SK-N-SH treated with all-trans-retinoic acid at 6 μM for 48 hours (cell line): ENCODE results near the gene KCTD3.
A peak's percentile ranks its signal among the peaks of the same experiment; 100 is the strongest.

Experiments
- ATAC-seq: fragments of 200-7000 bp; cut with Tn5 transposase; 3 replicates; pipeline ENCODE4 v1.9.1; 2020; ENCODE audit warnings: mild to moderate bottlenecking, moderate library complexity
- ARNTL ChIP-seq: fragments of 450-650 bp; formaldehyde crosslinking; IDR thresholded peaks from 2 replicates; pipeline ENCODE4 v1.5.0; 2020; ENCODE audit warnings: low read depth, mild to moderate bottlenecking, moderate library complexity, borderline replicate concordance
- BACH2 ChIP-seq: fragments of 250-450 bp; sonication (Bioruptor Pico); IDR thresholded peaks from 2 replicates; pipeline ENCODE4 v1.9.0; 2021; ENCODE audit warnings: mild to moderate bottlenecking, borderline replicate concordance
- CSDC2 ChIP-seq: fragments of 250-450 bp; sonication (Bioruptor Pico); IDR thresholded peaks from 2 replicates; pipeline ENCODE4 v1.5.0; 2020; ENCODE audit warnings: mild to moderate bottlenecking, moderate library complexity
- ESRRG ChIP-seq: fragments of 250-450 bp; sonication (Bioruptor Pico); IDR thresholded peaks from 2 replicates; pipeline ENCODE4 v1.6.1; 2021; ENCODE audit warnings: mild to moderate bottlenecking
- GLIS3 ChIP-seq: fragments of 250-450 bp; sonication (Bioruptor Pico); IDR thresholded peaks from 2 replicates; pipeline ENCODE4 v1.5.0; 2020; ENCODE audit warnings: mild to moderate bottlenecking, moderate library complexity
- ISL1 ChIP-seq: fragments of 250-450 bp; sonication (Bioruptor Pico); IDR thresholded peaks from 2 replicates; pipeline ENCODE4 v2.1.2; 2022; ENCODE audit warnings: mild to moderate bottlenecking, moderate library complexity
- OSR1 ChIP-seq: fragments of 250-450 bp; sonication (Bioruptor Pico); IDR thresholded peaks from 2 replicates; pipeline ENCODE4 v1.8.0; 2022; ENCODE audit warnings: moderate library complexity, mild to moderate bottlenecking, inconsistent platforms
- PPARA ChIP-seq: fragments of 250-450 bp; sonication (Bioruptor Pico); IDR thresholded peaks from 2 replicates; pipeline ENCODE4 v1.5.0; 2020; ENCODE audit warnings: mild to moderate bottlenecking, borderline replicate concordance
- RARB ChIP-seq: fragments of 250-450 bp; sonication (Bioruptor Pico); IDR thresholded peaks from 2 replicates; pipeline ENCODE4 v1.8.0; 2021; ENCODE audit warnings: mild to moderate bottlenecking, moderate library complexity
- SNAI2 ChIP-seq: fragments of 250-450 bp; sonication (Bioruptor Pico); IDR thresholded peaks from 2 replicates; pipeline ENCODE4 v1.5.0; 2020; ENCODE audit warnings: mild to moderate bottlenecking, moderate library complexity
- TCF4 ChIP-seq: fragments of 250-450 bp; sonication (Bioruptor Pico); IDR thresholded peaks from 2 replicates; pipeline ENCODE4 v1.8.0; 2021; ENCODE audit warnings: mild to moderate bottlenecking, moderate library complexity, borderline replicate concordance
- TOX ChIP-seq: fragments of 250-450 bp; sonication (Bioruptor Pico); IDR thresholded peaks from 2 replicates; pipeline ENCODE4 v1.8.0; 2021; ENCODE audit warnings: mild to moderate bottlenecking, moderate library complexity, borderline replicate concordance
- ZC3H10 ChIP-seq: fragments of 250-450 bp; sonication (Bioruptor Pico); IDR thresholded peaks from 2 replicates; pipeline ENCODE4 v1.5.1; 2021; ENCODE audit warnings: mild to moderate bottlenecking, moderate library complexity
- ZFP3 ChIP-seq: fragments of 250-450 bp; sonication (Bioruptor Pico); IDR thresholded peaks from 2 replicates; pipeline ENCODE4 v1.5.0; 2020; ENCODE audit warnings: mild to moderate bottlenecking, moderate library complexity
- ZFP30 ChIP-seq: fragments of 450-650 bp; formaldehyde crosslinking; IDR thresholded peaks from 2 replicates; pipeline ENCODE4 v1.5.0; 2022; ENCODE audit warnings: mild to moderate bottlenecking, moderate library complexity
- ZNF565 ChIP-seq: fragments of 450-650 bp; formaldehyde crosslinking; conservative IDR thresholded peaks from 2 replicates; pipeline ENCODE4 v1.5.0; 2020; ENCODE audit warnings: low read depth, mild to moderate bottlenecking, moderate library complexity
- ZNF70 ChIP-seq: fragments of 450-650 bp; formaldehyde crosslinking; IDR thresholded peaks from 2 replicates; pipeline ENCODE4 v1.5.0; 2020; ENCODE audit warnings: mild to moderate bottlenecking, moderate library complexity
- ZNF8 ChIP-seq: fragments of 450-650 bp; formaldehyde crosslinking; IDR thresholded peaks from 2 replicates; pipeline ENCODE4 v1.5.0; 2020; ENCODE audit warnings: mild to moderate bottlenecking, moderate library complexity
- TF ChIP-seq, protein P1 (sequence below): fragments of 250-450 bp; sonication (Bioruptor Pico); IDR thresholded peaks from 2 replicates; pipeline ENCODE4 v1.8.0; 2021; ENCODE audit warnings: low read depth, mild to moderate bottlenecking, moderate library complexity, borderline replicate concordance
- TF ChIP-seq, protein P2 (sequence below): fragments of 250-450 bp; sonication (Bioruptor Pico); IDR thresholded peaks from 2 replicates; pipeline ENCODE4 v1.5.1; 2020; ENCODE audit warnings: low read depth, mild to moderate bottlenecking, moderate library complexity
- TF ChIP-seq, protein P3 (sequence below): fragments of 250-450 bp; sonication (Bioruptor Pico); IDR thresholded peaks from 2 replicates; pipeline ENCODE4 v1.8.0; 2020; ENCODE audit warnings: mild to moderate bottlenecking, moderate library complexity, borderline replicate concordance
- TF ChIP-seq, protein P4 (sequence below): fragments of 250-450 bp; sonication (Bioruptor Pico); IDR thresholded peaks from 2 replicates; pipeline ENCODE4 v1.5.1; 2021; ENCODE audit warnings: mild to moderate bottlenecking, moderate library complexity

The KCTD3 gene

DNA sequence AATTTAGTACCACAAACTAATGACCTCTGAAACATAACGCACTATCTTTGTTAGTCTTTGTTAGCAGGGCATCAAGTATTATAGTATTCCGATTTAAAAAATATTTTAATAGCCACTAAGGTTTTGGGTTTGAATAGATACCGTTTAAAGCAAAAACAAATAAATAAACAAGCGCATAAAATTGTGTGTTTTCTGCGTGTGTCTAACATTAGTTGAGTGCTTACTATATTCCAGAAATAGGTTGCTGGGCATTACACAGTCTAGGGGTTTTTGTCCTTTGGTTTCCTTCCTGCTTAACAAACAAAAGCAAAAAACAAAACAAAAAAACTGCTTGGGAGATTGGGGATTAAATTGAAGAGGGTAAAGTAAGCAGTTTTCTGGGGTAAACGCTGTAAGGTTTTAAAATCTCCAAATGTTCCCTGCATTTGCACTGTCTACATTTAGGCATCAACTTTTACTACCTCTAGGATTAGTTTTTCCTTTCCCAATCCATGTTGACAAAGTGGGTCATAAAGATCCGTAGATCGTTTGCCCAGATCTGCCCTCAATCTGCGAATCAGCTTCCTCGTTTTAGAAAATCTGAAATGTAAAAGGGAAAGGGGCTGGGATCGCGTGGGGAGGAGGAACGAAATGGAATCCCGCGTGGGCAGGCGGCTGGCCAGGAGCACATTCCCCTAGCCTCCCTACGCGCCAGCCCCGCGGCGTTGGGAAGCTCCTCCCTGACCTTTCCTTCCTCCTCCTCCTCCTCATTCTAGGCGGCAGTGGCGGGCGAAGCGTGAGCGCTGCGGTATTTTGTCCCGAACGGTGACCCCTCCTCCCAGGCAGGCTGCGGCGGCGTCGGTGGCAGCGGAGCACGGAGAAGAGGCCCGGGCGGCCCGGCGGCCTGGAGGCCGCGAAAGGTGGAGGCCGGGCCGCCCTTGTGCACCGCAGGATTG is at the start of gene KCTD3:
Gene KCTD3 (plus strand): TSS at position 749 of the 935 bp plus-strand sequence. CDS start 382 bp downstream, outside the sequence.
- no peak for TF ChIP-seq TOX (CRISPR knock-in tag)
- TF ChIP-seq OSR1 (CRISPR knock-in tag): no peak
- TF ChIP-seq ARNTL (CRISPR knock-in tag): no peak
- TF ChIP-seq GLIS3: no peak
- TF ChIP-seq, protein P1, sequence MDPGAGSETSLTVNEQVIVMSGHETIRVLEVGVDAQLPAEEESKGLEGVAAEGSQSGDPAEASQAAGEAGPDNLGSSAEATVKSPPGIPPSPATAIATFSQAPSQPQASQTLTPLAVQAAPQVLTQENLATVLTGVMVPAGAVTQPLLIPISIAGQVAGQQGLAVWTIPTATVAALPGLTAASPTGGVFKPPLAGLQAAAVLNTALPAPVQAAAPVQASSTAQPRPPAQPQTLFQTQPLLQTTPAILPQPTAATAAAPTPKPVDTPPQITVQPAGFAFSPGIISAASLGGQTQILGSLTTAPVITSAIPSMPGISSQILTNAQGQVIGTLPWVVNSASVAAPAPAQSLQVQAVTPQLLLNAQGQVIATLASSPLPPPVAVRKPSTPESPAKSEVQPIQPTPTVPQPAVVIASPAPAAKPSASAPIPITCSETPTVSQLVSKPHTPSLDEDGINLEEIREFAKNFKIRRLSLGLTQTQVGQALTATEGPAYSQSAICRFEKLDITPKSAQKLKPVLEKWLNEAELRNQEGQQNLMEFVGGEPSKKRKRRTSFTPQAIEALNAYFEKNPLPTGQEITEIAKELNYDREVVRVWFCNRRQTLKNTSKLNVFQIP (CRISPR knock-in tag): no peak
- no peak for TF ChIP-seq ZNF8 (CRISPR knock-in tag)
- TF ChIP-seq SNAI2 (CRISPR knock-in tag): no peak
- TF ChIP-seq ZFP30 (CRISPR knock-in tag): no peak
- TF ChIP-seq ZFP3: no peak
- TF ChIP-seq RARB (CRISPR knock-in tag): no peak
- TF ChIP-seq CSDC2: no peak
- TF ChIP-seq, protein P2, sequence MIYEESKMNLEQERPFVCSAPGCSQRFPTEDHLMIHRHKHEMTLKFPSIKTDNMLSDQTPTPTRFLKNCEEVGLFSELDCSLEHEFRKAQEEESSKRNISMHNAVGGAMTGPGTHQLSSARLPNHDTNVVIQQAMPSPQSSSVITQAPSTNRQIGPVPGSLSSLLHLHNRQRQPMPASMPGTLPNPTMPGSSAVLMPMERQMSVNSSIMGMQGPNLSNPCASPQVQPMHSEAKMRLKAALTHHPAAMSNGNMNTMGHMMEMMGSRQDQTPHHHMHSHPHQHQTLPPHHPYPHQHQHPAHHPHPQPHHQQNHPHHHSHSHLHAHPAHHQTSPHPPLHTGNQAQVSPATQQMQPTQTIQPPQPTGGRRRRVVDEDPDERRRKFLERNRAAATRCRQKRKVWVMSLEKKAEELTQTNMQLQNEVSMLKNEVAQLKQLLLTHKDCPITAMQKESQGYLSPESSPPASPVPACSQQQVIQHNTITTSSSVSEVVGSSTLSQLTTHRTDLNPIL (CRISPR knock-in tag): no peak
- TF ChIP-seq BACH2 (CRISPR knock-in tag): no peak
- no peak for TF ChIP-seq TCF4
- TF ChIP-seq, protein P3, sequence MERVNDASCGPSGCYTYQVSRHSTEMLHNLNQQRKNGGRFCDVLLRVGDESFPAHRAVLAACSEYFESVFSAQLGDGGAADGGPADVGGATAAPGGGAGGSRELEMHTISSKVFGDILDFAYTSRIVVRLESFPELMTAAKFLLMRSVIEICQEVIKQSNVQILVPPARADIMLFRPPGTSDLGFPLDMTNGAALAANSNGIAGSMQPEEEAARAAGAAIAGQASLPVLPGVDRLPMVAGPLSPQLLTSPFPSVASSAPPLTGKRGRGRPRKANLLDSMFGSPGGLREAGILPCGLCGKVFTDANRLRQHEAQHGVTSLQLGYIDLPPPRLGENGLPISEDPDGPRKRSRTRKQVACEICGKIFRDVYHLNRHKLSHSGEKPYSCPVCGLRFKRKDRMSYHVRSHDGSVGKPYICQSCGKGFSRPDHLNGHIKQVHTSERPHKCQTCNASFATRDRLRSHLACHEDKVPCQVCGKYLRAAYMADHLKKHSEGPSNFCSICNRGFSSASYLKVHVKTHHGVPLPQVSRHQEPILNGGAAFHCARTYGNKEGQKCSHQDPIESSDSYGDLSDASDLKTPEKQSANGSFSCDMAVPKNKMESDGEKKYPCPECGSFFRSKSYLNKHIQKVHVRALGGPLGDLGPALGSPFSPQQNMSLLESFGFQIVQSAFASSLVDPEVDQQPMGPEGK (CRISPR knock-in tag): no peak
- TF ChIP-seq ESRRG: no peak
- no peak for TF ChIP-seq ZNF70
- TF ChIP-seq ZNF565: no peak
- TF ChIP-seq PPARA: no peak
- TF ChIP-seq, protein P4, sequence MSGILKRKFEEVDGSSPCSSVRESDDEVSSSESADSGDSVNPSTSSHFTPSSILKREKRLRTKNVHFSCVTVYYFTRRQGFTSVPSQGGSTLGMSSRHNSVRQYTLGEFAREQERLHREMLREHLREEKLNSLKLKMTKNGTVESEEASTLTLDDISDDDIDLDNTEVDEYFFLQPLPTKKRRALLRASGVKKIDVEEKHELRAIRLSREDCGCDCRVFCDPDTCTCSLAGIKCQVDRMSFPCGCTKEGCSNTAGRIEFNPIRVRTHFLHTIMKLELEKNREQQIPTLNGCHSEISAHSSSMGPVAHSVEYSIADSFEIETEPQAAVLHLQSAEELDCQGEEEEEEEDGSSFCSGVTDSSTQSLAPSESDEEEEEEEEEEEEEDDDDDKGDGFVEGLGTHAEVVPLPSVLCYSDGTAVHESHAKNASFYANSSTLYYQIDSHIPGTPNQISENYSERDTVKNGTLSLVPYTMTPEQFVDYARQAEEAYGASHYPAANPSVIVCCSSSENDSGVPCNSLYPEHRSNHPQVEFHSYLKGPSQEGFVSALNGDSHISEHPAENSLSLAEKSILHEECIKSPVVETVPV (CRISPR knock-in tag): no peak
- ATAC-seq: peak; percentile 70

DNA sequence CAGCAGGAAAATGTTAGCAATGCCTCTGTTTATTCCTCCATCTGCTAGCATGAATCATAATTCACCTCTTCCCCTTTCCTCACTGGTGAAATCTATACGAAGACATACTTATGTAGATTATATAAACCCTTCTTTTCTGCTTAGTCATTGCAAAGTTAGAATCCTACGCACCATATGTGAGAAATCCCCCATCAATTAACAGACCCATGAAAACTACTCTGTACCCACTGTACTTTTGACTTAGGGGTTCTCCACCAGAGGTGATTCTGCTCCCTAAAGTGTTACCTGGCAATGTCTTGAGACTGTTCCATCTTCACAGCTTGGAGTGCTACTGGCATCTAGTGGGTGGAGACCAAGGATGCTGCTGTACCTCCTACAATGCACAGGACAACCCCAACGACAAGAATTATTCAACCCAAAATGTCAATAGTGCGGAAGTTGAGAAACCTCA is 49.6 kb upstream of the KCTD3 start:
- TF ChIP-seq ZNF8 (CRISPR knock-in tag) (no peak), TCF4 (no peak), PPARA (no peak), ZC3H10 (no peak), ESRRG (no peak)
- TF ChIP-seq, protein P3 (CRISPR knock-in tag): no peak
- ATAC-seq: peak; percentile 99

DNA sequence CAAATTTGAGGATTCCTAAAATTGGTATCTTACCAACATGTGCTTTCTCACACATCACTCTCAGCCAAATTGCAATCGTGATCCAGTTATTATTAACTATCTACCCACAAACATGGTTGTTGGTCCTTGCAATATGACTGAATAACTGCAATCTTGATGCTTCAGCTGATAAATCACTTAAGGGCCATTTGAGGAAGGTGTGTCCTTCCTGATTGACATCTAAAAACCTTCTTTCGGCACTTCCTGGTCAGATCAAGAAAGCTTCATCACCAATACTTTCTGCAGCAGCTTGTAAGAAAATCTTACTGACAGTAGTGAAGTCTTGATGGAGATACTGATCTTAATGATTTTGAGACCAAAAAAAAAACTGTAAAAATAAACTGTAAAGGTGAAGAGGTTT is 48.5 kb upstream of the KCTD3 start:
- no peak for ATAC-seq
- TF ChIP-seq OSR1 (CRISPR knock-in tag) (no peak), ZNF565 (no peak), ISL1 (no peak), GLIS3 (no peak), ZFP30 (CRISPR knock-in tag) (no peak), TCF4 (no peak), ZNF70 (no peak), ESRRG (no peak), ZC3H10 (no peak), ZNF8 (CRISPR knock-in tag) (no peak), TOX (CRISPR knock-in tag) (no peak)
- TF ChIP-seq, protein P1 (CRISPR knock-in tag): no peak
- TF ChIP-seq, protein P2 (CRISPR knock-in tag): no peak
- TF ChIP-seq, protein P3 (CRISPR knock-in tag): no peak
